HG03025 (cell line): ENCODE data around the gene GRM7.
"Not testable (repeated sequence)": the region's sequence is repeated elsewhere in the genome, so short reads cannot be mapped to it uniquely, and the experiment has no call there.

Experiments used
- ATAC-seq: cut with Tn5 transposase; IDR thresholded peaks from one replicate; pipeline ENCODE4 v1.9.1; 2021; ENCODE audit warnings: mild to moderate bottlenecking, moderate library complexity; ENCODE audit not compliant: unreplicated experiment, low FRiP score

GRM7 gene

DNA sequence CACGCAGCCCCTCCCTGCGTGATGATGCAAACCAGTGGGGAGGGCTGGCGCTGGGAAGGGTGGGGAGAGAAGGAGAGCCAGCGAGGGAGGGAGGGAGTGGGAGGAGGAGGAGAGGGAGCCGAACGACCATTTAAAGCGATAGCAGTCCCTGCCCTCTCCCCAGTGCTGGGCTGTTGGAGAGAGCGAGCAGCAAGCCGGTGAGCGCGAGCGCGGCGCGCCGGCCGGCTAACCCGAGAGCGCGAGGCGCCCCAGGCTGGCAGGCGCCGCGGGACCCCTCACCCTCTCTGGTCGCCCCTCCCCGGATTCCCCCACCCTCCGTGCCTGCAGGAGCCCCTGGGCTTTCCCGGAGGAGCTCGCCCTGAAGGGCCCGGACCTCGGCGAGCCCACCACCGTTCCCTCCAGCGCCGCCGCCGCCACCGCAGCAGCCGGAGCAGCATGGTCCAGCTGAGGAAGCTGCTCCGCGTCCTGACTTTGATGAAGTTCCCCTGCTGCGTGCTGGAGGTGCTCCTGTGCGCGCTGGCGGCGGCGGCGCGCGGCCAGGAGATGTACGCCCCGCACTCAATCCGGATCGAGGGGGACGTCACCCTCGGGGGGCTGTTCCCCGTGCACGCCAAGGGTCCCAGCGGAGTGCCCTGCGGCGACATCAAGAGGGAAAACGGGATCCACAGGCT is at the start of gene GRM7:
GRM7 (plus strand) TSS at position 162 of the 671 bp plus-strand sequence.
- no peak for ATAC-seq

DNA sequence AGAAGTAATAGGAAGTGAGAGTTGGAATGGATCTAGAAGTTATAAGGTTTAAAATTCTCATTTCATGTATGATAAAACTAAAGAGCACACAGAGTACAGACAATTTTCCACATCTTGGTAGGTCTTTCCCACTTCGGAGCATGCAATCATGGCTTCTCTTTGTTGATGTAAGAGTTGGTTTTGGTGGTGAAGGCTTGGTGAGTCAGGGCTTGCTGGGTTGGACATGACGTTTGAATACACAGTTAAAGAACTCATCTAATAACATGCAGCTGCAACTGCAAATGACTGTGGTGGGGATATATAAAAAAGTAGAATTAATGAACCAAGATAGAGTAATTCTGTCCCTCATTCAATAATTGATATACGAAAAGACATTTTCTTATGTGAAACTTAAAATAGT is 39.5 kb upstream of the GRM7 start:
- ATAC-seq = no peak

DNA sequence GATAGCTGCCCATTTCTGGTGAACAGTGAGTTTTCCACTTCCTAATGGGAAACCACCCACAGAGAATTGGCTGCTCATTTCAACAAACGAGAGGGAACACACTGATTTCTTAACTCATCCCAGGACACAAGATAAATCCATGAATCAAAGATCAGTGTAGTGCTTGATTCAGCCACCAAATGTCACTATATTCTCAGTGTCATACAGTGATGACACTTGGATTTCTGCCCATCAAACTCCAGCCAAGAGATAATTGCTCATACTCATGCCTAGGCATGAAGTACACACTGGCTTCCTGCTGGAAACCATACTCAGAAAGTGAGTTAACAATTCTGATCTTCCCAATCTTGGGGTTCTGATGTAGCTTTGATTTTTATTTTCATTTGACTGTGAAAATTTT is 35.4 kb upstream of the GRM7 start:
- ATAC-seq = no peak

DNA sequence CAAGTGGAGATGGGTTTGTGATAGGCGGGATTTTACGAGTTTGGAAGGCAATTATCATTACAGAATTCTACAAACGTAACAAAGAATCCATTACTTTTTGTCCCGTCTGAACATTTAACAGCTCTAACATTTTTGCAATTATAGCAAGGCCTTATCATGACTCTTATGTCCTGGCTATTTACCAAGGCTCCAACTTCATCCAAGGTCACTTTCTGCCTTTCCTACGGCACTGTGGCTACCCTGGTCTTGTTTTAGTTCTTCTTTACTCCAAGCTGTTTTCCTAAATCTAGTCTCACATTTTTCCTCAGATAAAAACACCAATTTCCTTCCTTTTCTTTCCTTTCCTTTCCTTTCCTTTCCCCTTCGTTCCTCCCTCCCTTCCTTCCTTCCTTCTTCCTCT is 33.5 kb upstream of the GRM7 start:
- no peak for ATAC-seq

DNA sequence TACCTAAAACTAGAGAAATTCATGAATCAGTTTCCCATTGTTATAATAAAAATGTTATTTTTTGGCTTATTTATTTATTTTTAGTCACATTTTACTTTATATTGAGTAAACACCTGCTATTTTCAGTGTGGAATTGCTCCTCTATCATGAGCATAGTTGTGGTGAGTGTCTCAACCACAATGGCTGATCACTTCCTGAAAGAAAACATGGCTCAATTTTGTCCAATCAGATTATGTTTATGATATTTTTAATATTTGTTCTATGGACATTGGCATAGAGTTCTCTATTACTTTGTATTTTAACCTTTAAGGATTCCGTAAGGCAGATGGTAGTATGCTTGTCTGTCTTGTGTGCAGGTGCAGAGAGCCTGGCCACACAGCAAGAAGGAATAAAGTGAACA is 16.2 kb upstream of the GRM7 start:
- no peak for ATAC-seq

DNA sequence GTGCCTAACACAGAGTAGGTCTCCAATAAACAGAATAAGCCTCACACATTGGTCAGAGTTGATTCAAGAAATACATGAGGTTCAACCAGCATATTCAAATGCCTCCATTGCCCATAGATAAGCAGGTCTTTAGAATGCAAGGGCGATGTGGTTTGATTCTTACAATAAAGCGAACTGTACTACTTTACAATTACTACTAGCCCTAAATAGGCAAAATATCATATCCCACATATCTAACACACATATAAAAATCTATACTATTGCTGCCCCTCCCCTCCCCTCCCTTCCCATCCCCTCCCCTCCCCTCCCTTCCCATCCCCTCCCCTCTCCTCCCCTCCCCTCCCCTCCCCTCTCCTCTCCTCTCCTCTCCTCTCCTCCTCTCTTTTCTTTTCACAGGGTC is 6.7 kb upstream of the GRM7 start:
- ATAC-seq = no peak

DNA sequence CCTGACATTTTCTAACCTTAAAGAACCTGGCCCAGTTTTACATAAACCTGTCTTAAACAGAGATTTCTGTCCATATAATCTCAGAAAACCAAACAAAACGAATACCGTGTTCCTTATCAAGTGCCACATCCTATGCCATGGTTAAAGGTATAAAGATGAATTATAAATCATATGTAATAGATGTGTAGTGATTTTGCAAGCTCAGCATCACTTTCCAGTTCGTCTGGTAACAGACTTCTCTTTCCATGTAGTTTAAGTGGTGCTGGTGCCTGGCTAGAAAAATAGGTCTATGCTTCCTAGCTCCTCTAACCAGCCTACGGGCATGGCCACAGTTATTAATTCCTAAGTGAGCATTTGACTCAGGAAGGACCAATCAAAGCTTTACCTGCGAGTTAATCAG is 3.4 kb upstream of the GRM7 start:
- no peak for ATAC-seq

DNA sequence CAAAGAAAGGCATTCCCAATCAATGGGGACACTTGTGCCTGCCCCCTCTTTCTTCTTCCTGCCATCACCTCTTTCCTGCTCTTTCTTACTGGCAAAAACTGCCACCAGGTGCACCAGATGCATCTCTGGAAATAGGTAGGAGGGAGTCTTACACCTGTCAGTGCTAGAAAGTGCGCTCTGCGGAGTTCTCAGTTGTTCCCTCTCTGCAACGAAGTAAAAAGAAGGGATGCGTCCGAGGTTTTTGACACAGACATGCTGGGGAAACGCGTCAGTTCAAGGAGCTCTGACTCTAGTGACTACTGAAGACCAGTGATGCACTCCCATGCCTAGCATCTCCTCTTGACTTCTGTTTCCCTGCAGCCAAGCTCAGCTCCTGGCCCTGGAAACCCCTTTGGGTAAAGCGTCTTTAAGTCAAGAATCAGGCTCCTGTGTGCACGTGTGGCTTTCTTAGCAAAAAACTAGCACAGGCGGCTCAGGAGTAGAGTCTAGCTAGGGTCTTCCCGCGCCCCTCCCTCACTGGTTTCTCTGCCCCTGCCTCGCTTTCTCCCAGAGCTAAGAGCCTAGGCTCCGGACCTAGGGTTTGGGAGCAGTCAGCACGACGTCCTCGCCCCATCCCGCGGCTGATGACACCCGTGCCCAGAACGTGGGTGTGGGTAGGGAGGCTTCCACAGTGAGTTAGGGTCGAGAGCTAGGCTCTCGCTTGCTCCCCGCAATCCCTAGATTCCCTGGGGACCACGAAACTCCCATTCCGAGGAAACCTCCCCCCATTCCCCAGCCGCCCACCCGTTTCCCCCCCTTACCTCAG is 564 bp upstream of the GRM7 start:
- ATAC-seq = no peak

DNA sequence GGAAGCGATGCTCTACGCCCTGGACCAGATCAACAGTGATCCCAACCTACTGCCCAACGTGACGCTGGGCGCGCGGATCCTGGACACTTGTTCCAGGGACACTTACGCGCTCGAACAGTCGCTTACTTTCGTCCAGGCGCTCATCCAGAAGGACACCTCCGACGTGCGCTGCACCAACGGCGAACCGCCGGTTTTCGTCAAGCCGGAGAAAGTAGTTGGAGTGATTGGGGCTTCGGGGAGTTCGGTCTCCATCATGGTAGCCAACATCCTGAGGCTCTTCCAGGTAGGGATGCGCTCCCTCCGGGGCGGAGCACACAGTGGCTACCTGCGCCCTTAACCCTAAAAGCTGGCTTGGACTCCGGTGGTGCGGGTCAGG is 698 bp downstream of the GRM7 start:
- ATAC-seq = no peak

DNA sequence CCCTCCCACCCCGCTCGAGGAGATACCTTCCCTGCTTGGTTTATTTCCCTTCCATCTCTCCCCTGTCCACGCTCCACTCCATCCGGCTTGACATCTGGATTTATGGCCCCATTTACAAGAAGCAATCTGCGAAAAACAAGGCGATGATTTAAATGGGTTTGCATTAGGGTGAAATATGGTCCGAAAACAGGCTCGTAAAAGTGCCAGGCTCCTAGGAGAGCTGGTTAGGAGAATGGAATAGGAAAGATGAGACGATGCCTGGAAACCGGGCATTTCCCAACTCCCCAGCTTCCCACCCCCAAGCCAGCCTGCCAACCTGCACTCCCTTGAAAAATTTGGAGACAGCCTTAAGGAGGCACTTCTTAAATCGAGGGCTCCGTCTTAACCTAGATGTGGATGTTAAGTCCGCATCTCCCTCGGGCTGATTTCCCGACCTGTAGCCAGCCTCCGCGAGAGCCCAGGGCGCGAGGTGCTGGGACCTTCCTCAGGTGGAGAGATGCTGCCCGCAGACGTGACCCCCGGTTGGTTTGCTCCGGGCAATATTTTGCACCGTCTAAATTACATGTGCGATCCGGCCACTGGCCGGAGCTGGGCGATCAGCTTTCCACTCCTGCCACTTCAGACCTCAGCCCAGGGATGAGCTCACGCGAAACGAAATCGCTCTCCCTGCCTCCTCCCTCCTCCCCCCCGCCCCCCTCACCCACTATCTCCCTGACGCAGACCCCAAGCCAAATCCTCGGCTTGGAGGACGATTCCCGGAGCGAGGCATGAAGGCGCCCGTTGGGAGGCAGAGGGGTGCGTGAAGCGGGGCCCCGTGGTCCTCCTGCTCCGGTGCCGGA is 1.3 kb downstream of the GRM7 start:
- ATAC-seq = no peak

DNA sequence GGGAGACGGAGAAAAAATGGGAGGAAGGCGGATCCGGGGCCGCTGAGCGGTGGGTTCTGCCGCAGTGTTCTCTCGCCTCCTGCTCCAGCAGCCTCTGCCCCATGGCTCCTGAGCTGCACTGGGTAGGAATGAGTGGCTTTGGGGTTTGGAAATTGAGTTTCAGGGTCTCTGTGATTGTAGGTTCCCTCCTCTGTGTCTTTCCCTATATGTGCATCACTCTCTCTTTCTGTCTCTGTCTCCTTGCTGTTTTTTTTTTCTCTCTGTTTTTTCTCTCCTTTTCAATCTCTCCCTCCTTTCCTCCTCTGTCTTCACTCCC is 1.9 kb downstream of the GRM7 start:
- ATAC-seq = no peak

DNA sequence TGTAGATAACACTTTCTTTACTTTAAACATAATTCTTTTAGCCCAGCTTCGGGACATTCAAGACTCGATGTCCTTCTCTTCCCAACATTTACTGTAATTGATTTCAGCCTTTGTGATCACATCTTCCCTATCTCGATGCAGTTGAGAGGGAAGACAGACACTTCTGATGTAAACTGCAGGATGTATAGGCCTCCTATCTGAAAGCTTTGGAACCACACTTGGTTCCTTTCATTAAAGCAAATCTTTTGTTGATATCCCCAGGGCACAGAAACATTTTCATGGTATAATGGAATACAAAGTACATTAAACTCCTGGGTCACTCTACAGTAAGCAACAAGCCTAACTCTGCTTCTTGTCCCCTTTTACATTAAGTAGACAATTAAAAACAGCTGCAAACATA is 6.4 kb downstream of the GRM7 start:
- ATAC-seq = no peak

DNA sequence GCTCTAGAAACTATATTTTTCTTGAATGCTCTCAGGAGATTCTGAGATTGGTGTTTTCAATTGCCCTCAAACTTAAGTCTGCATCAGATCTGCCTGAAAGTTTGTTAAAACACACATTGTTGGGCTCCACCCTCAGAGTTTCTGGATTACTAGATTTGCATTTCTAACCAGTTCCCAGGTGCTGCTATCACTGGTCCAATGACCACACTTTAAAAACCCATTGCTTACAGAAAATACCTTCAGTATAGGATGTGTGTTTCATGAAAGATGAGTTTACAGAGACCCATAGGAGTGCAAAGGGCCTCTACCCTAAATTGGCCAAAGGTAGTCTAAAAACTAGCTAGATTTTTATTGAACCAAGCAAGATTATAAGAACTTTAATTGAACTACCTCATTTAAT is 17.8 kb downstream of the GRM7 start:
- ATAC-seq = no peak

DNA sequence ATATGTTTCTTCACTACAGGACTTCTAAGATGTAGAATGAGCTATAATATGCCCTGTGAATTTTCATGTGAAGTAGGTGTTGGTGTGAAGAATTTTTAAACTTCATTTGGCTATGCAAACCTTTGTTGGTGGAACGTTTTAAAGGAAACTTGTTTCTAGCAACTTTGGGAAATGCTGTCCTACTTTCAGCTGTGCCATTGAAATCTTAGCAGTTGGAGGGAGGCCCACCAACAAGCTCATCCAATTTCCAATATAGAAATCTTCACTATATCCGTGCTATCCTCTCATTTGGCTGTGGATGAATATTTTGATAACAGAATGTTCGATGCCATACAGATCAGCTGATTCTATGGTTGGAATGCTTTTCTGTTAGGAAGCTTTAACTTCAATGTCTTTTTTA is 51.3 kb downstream of the GRM7 start:
- ATAC-seq = no peak

DNA sequence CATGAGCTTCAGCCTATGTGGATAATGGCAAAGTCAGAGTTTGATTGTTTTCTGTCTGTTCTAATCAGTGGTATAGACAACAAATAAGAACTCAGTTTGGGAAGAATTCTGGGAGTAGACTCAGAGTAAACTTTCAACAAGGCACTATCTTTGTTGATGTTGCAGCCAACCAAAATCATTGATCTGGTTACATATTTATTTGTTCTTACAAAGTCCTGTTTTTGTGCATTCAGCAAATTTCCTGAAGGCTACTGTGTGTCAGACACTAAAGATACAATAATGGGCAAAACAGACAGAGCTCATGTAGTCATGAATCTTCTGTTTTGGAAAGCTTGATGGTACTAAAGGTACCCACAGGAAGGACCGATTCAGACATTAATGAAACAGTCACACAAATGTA is 55.0 kb downstream of the GRM7 start:
- no peak for ATAC-seq

DNA sequence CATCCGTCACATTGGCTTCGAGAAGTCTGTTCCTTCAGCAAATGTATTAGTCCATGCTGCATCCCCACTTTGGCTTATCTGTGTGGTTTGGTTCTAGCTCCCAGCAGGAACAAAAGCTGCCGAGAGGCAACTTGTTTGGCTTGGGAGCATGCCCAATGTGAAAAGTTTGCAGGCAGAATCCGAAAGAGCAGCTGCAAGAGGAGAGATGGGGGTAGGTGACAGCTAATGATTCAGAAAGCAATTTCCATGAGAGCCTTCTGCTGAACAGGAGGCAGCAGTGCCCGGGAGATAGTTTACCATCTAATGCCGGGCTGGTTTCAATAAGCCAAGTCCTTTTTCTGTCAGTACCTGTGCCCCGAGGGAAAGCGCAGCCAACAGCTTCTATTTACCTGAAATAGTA is 60.2 kb downstream of the GRM7 start:
- ATAC-seq = no peak

DNA sequence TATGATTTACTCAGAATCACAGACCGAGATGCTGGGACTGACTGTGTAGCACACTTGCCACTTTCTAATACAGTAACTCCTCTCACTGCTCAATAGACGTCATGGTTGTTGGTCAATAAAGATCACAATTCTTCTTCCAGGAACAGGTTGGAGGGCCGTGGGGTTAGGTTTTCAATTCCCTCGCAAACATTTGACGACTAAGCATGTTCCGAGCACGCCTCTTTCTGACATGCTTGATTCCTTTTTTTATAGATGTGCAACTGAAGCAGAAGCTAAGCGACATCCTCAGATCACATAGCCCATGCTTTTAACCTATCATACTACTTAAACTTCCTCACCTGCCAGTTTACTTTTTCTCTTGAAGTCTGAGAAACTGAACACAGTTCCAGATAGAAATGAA is 61.0 kb downstream of the GRM7 start:
- no peak for ATAC-seq

DNA sequence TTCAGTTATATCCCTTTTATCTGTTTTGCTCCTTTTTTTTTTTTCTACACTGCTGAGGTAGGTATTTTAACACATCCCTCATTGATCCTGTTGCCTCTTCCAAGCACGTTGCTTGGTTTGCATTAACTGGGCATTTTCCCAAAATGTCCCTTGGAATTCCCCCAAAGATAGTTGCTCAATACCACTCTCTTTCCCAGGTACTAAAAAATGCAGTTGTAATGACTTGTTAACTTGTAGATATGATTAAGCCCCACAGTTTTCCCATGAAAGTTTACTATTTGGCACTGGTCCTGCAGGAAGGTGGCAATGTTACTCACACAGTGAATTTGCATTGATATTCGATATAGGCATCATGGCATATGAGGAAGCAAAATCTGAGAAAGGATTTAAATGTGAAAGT is 67.1 kb downstream of the GRM7 start:
- ATAC-seq = no peak

DNA sequence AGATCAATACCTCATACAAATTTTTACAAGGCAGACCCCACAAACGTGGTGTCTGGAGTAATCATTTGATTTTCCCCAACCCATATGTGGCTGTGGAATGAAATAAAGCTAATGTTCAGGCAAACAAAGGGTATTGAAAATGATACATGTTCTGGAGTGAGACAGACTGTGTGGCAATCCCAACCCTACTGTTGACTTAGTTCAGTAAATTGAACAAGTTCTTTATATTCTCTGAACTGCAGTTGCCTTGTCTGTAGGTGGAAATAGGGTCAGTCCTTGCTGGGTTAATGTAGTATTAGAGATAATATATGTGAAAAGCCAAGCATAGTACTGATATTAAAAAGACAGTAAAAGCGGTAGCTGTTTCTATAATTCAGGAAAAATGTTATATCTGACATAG is 69.0 kb downstream of the GRM7 start:
- no peak for ATAC-seq

DNA sequence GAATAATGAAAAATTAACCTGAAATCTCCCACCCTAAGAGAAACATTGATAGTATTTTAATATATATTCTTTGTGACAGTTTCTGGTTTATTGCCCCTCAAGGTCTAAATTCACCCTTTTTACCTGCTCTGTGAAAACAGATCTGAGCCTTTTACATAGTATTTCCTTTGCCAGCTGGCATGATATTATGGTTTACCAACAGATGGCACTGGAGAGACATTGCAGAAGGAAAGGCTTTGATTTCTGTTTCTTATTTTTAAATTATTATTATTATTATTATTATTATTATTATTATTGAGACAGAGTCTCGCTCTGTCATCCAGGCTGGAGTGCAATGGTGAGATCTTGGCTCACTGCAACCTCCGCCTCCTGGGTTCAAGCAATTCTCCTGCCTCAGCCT is 74.5 kb downstream of the GRM7 start:
- ATAC-seq = not testable (repeated sequence)

DNA sequence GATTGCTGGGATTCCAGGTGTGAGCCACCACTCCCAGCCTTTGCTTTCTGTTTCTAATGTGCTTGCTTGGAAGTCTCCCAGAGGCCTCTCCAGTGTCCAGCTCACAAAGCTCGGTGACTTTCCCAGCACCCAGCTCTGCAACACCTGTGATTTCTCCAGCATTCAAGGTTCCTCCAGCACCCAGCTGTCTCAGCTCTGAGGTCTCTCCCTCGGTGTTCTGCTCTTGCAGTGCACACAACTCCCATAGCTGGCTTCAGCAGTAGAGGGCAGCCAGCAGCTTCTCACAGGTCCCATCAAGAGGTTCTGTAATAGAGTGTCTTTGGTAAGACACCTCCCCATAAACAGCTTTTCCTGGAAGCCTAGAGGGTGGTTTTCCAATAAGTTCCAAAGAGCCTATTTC is 75.1 kb downstream of the GRM7 start:
- ATAC-seq = no peak

DNA sequence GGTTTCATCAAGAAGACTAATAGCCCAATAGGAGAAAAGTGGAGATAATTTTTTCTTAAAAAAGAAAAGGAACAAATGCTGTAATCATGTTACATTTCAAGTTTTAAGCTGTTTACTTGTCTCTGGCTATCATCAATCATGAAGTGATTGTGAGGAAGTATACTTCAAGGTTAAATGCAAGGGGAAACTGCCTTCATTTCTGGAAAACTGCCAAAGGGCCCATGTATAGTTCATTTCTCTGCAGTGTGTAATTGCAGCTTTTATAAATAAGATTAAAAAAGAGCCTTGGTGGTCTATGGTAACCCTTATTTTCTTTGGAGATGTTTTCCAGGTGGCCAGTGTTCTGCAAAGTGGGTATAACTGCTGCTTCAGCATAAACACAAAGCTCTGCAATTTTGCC is 101.9 kb downstream of the GRM7 start:
- ATAC-seq = no peak
